IPS-NIHi7 (cell line): ENCODE results near the gene TPGS1.
"Not testable (repeated sequence)": the region's sequence is repeated elsewhere in the genome, so short reads cannot be mapped to it uniquely, and the experiment has no call there.

Experiments
- DNase-seq: peaks from one replicate; pipeline ENCODE4 v3.0.0; 2012; ENCODE audit warnings: mixed read lengths; ENCODE audit errors: extremely low spot score

TPGS1 gene

DNA sequence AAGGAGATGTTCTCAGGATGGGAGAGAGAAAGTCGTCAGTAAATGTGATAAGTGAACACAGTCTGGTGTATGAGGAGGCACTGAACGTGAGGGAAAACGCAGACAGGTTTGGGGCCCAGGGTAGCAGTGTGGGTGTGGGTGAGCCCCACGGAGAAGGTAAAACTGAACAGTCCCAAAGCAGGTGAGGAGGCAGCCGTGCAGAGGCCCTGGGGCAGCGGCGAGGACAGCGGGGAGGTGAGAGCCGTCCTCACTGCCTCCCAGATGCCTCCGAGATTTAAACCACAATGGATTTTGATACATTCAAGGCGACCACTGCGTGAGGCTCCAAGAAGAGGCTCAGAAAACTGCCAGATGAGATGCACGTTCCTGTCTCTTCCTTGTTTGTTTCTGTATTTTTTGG is 31.9 kb upstream of the TPGS1 start:
- DNase-seq = no peak

- DNase-seq = no peak
These were observed 28.9 kb upstream of the TPGS1 start for GRCh38 chr19:478236-478903.

GRCh38 chr19:478976-479375 is 28.3 kb upstream of the TPGS1 start:
- no peak for DNase-seq

- peak; percentile 87 for DNase-seq
These were observed 27.1 kb upstream of the TPGS1 start for GRCh38 chr19:480016-480855.

DNA sequence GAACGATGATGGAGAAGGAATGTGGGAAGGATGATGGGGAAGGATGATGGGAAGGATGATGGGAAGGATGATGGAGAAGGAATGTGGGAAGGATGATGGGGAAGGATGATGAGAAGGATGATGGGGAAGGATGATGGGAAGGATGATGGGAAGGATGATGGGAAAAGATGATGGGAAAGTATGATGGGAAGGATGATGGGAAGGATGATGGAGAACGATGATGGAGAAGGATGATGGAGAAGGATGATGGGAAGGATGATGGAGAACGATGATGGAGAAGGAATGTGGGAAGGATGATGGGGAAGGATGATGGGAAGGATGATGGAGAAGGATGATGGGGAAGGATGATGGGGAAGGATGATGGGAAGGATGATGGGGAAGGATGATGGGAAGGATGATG is 26.2 kb upstream of the TPGS1 start:
- not testable (repeated sequence) for DNase-seq

GRCh38 chr19:482186-483041 is 24.9 kb upstream of the TPGS1 start:
- peak; percentile 58 for DNase-seq

GRCh38 chr19:483332-484072 is 23.8 kb upstream of the TPGS1 start:
- DNase-seq = no peak

DNA sequence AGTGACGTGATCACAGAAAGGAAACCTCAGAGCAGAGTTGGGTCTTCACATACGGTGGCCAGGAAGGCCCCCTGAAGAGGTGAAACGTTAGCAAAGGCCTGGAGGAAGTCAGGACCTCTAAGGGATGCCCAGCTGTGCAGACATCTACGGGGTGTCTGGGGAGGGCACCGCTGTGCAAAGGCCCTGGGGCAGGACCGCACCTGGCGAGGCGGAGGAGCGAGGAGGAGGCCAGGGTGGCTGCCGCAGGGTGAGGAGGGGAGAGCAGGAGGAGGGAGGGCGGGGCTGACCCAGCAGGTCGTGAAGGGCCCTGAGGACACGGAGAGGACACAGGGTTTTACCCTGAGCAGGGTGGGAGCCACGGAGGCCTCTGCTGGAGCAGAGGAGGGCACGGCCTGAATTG is 22.8 kb upstream of the TPGS1 start:
- DNase-seq = no peak

GRCh38 chr19:485077-485476 is 22.2 kb upstream of the TPGS1 start:
- DNase-seq = no peak

- no peak for DNase-seq
These were observed 21.6 kb upstream of the TPGS1 start for GRCh38 chr19:485583-486236.

- peak; percentile 95 for DNase-seq
These were observed 18.5 kb upstream of the TPGS1 start for GRCh38 chr19:488505-489417.

GRCh38 chr19:489418-490196 is 17.7 kb upstream of the TPGS1 start:
- no peak for DNase-seq

DNA sequence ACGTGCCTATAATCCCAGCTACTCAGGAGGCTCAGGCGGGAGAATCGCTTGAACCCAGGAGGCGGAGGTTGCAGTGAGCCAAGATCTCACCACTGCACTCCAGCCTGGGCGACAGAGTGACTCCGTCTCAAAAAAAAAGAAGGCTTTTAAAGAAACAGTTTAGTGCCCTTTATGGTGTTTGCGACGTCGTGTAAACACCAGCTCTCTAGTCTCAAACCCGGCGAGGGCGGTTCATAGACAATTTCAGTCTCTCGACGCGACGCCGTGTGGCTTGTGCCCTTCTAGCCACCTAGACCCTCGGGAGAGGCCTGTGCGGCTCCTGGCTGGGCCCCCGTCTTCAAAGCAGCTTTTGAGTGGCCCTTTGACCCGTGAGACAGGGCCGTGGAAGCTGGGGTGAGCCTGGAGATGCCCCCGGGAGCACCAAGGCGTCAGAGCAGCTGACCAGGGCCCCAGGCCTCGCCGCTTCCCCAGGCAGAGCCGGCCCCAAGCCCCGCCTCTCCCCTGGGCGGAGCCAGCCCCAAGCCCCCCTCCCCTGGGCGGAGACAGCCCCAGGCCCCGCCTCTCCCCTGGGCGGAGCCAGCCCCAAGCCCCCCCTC is 16.1 kb upstream of the TPGS1 start:
- peak; percentile 53 for DNase-seq

GRCh38 chr19:492091-492531 is 15.2 kb upstream of the TPGS1 start:
- no peak for DNase-seq

GRCh38 chr19:493391-494170 is 13.7 kb upstream of the TPGS1 start:
- no peak for DNase-seq

GRCh38 chr19:494171-495080 is 12.9 kb upstream of the TPGS1 start:
- peak; percentile 20 for DNase-seq

DNA sequence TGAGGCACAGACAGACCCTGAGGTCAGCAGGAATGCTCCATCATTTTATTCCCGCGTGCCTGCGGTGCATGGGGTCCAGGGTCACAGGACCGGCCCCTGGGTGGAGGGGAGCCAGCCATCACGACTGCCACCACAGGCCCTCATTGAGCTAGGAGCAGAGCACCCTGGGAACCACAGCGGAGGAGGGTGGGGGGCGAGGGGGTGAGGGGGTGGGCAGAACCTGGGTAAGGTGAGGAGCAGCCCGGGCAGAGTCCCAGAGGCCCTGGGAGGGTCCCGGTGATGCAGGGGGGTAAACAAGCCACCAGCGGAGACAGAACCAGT is 12.3 kb upstream of the TPGS1 start:
- DNase-seq = no peak
